NCI-H2081 treated with DMSO at 0.1 percent for 48 hours (cell line): Measurements from ENCODE around the gene PRR19.
"Not testable (repeated sequence)": the region's sequence is repeated elsewhere in the genome, so short reads cannot be mapped to it uniquely, and the experiment has no call there.

Experiments
- DNase-seq: peaks from one replicate; lab custom pipeline; 2025; lab: John Stamatoyannopoulos, UW

Gene PRR19, protein sequence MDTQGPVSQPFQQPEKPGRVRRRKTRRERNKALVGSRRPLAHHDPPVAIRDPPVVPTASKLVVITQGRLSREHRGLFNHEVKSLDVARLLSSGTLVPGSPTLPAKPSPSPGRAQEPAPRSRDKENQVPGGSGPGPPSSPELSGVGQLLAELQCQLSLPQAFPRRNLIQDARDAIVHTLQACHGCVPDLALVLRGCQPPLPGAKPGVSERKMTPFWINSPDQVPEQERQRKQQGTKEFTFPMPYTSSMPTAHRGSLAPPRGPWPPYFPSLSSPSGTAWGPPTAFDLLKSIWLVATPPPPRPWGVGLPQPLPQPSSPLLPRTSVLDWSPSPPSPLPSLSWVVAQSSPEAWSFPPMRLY

DNA sequence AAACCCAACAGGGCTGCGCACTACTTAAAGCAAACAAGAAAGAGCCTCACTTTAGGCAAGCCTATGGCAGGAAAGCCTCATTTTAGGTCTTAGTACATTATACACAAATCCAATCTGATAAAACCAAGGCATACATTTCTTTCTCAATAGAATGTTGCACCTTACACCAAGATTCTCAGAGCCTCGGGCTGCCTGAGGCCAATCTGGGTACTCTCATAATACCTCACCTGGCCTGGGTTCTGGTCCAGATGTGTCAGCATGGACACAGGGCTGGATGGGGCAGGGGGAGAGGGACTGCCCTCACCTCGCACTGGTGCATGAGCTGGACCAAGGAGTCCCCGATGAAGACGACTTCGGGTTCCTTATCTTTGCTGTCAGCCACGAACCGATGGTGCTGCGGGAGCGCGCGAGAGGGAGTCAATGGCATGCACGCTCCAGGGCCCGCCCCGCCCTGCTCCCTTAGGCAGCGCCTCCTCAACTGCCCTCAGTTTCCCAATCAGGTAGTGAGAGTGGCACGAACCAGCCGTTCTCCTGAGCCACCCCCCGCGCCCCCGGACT is at the start of gene PRR19:
Gene PRR19, plus strand, starts transcription at position 487 of the 558 bp plus-strand sequence. CDS start 7,453 bp downstream, outside the sequence.
- no peak for DNase-seq

DNA sequence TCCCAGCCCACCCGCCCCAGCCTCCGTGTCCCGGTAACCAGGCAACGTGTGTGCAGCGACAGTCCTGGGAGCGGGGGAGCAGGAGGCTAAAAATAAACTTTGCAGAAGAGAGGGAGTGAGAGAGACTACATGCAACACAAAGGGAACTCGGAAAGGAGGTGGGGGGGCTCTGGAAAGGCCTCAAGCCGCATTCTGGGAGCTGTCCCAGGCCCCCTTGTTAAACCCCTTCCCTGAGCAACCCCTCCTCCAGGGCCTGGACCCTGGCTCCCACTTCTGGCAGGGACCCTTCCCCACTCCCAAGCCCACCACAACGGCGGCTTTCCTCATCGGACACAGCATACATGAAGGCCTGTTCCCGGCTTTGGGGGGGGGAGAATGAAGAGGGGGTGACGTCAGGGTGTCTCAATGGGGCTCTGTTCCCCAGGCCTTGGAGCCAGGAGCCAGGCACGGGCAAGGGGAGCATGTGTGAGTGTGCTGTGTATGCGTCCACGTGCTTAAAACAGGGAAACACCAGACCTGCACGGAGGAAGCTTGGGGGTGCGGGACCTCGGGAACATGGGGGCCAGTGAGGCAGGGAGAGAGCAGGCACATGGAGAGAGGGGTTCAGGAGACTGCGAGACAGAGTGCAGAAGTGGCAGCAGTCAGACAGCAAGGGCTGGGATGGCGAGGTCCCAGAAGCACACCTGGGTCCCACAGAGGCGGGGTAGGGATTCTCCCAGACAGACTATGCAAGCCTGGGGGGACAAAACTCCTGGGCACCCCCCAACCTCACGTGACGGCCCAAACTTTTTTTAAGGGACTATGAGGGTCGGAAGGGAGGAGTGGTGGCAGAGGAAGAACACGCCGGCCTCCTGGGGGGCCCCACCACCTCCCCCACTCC is 49.3 kb upstream of the PRR19 start:
- DNase-seq: no peak

DNA sequence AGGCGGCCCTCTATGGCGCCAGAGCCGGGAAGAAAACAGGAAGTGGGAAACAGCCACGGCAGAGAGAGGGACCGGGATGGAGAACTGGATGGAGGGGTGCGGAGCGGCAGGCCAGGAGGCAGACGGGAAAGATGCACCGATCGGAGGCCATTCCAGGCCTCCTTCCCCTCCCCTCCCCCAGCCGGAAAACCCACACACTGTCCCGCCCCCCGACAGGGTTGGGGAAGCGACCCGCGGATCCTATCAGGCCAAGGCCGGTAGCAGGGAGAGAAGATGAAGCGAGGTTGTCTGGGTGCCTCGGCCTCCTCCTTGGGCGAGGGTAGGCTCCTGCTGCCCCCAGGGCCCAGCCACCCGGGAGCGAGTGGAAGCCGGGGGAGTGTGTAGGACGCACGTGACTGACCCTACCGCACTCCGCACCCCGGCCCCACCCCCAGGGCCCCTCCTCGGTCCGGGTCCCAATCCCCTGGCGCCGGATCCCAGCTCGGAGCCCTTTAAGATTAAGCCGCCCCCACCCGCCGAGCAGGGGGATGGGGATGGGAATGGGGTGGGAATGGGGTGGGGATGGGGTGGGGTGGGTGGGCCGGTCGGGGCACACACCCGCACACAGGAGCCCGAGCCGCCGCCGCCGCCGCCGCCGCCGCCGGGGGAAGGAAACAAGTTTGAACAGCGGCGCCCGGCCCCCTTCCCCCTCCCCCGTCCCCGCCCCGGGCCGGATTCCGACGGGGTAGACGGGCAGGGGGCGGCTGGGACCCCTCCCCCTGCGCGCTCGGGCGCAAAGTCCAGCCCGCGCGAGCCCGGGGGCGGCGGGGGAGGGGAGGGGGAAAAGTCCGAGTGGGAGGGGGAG is 48.5 kb upstream of the PRR19 start:
- DNase-seq: no peak

DNA sequence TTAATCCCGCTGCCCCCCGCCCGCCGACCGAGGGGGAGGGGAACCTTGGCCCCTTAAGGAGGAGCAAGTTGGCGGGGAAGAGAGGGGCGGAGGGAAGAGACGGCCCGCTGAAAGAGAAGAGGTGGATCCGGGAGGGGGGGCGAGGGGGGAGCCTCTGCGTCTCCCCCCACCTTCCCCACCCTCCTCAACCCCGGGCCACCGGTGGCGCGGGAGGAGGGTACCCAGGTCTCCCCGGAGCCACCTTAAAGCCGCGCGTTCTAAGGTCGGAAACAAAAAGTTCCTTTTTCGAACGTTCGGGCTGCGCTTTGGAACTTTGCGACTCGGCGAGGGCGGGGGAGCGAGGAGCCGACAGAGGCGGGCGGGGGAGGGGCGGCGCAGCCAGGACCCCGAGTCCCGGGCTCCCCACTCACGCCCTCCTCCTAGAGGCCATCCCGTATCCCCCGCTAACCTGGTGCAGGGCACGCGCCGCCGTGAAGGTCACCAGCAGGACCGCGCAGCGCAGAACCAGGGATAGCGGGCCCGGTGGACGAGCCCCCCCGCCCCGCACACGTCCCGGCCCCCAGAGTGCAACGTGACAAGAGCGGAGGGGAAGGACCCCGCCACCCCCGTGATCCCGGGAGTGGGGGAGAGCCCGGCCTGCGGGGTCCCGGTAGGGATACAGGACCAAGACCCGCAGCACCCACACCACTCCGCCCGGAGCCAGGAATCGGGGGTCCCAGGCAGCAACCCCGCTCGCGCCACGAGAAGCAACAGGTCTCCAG is 47.7 kb upstream of the PRR19 start:
- DNase-seq: no peak

DNA sequence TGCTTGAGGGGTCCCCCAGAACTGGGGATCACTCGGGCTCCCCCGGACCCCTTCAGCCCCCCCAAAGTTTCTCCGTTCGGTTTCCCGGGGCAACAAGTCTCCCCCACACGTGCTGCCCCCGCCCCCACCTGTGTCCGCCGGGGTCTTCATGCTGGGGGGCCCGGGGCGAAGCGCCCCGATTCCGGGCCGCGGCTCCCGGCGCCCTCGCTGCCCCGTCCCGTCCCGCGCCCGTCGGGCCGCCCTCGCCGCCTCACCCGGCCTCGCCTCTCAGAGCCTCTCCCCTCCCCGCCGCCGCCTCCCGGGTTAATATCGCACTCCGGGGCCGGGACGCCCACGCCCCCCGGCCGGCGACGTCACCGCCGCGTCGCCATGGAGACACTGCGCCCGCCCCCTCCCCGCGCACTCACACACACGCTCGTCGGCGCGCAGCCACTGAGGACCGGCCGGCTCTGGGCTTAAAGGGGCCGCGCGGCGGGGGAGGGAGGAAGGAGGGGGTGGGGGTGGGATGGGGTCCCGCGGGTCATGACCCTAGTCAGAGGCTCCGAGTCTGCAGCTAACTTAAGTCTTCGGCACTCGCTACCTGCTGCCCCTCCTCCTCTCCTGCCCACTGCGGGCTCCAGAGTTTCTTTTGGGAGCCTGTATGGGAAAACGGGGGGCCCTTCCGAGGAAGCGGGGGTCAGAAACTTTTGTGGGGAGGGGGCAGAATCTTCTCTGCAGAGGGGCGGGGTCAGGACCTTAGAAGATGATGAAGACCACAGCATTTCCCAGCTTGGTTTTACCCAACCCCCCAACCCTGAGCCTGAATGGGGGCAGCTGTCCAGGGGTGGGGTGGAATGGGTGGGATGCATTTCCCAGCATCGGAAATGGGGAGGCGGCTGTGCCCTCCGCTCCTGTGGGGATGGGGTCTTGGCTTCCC is 46.8 kb upstream of the PRR19 start, which contains the start of gene ERF:
Gene ERF, minus strand, starts transcription at position 279 of the 916 bp plus-strand sequence. Its CDS starts 129 bp downstream, at position 150.
- DNase-seq: peak; percentile 27

DNA sequence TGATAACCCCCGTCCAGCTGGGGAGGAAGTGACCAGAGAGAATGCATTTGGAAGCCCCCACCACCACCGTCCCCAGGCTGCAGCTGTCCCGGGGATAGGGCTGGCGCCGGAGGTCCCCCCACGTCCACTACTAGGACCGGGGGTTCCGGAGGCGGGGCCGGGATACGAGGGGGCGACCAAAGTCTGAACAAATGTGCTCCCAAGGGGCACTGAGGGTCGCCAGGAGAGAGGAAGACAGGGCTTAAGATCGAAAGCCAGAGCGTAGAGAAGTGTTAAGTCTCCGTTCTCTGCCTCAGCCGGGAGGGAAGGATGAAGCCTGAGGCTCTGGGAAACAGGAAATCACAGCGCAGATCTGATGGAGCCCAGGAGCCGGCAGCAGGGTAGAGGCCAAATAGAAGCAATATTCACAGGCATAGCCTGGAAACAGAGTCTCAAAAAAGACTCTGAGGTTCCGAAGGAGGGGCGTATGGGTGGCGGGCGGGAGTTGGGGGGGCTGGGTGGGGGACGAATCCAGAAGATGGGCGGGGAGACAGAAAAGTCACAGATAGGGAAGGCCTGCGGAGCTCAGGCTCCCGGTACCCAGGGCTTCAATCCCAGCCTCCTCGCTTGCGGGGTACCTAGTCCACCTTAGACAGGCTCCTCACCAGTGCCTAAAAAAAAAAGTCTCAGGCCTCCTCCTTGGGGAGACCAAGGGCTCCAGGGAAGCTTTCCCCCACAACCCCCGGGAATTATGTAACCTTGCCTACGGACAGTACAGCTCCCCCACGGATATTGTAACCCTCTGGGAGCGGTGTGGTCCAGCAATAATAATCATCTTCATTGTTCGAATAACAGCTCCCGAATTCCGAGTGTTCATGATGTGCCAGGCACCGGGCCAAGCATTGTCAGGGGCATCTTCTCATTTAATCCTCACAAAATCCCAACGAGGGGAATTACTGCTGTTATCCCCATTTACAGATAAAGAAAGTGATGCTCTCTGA is 45.9 kb upstream of the PRR19 start:
- DNase-seq: no peak

DNA sequence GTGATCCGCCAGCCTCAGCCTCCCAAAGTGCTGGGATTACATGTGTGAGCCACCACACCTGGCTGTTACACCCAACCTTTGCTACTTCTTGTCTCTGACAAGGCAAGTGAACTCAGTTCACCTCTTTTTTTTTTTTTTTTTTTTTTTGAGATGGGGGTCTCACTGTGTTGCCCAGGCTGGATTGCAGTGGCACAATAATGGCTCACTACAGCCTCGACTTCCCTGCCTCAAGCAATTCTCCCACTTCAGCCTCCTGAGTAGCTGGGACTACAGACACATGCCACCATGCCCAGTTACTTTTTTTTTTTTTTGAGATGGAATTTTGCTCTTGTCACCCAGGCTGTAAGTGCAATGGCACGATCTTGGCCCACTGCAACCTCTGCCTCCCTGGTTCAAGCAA is 44.1 kb upstream of the PRR19 start:
- not testable (repeated sequence) for DNase-seq

DNA sequence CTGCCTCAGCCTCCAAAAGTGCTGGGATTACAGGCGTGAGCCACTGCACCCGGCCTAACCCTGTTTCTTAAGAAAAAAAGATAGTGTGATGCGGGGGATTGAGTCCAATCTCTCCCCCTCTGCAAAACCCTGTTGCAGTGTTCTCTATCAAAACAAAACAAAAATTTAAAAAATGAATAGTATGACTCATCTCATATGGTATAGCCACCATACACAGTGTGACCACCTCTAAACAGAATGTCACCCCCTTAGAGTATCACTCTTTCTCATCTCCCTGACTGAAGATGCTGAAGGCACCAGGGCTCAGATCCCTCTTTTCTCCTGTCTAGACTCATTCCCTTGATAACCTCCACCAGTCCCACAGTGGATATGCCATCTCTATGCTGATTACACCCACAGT is 40.2 kb upstream of the PRR19 start:
- DNase-seq: no peak

DNA sequence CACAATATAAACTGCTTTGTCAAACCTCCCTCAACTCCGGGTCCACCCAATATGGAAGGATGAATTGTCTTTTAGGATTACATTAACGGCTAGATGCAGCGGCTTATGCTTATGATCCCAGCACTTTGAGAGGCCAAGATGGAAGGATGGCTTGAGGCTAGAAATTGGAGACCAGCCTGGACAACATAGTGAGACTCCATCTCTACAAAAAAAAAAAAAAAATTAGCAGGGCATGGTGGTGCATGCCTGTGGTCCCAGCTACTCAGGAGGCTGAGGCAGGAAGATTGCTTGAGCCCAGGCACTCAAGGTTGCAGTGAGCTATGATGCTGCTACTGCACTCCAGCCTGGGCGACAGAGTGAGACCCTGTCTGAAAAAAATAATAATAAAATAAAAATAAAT is 35.8 kb upstream of the PRR19 start:
- not testable (repeated sequence) for DNase-seq

DNA sequence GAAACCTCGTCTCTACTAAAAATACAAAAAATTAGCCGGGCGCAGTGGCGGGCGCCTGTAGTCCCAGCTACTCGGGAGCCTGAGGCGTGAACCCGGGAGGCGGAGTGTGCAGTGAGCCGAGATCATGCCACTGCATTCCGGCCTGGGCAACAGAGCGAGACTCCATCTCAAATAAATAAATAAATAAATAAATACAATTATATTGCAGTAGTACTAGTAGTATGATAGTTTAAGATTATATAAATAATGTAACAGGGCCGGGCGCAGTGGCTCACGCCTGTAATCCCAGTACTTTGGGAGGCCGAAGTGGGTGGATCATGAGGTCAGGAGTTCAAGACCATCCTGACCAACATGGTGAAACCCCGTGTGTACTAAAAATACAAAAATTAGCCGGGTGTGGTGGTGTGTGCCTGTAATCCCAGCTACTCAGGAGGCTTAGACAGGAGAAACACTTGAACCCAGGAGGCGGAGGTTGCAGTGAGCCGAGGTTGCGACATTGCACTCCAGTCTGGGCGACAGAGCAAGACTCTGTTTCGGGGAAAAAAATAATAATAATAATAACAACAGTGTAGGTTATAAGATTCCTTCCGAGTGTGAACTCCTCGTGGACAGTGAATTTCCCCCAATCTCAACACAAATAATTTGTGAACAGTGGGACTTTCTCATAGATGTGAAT is 34.9 kb upstream of the PRR19 start:
- not testable (repeated sequence) for DNase-seq

DNA sequence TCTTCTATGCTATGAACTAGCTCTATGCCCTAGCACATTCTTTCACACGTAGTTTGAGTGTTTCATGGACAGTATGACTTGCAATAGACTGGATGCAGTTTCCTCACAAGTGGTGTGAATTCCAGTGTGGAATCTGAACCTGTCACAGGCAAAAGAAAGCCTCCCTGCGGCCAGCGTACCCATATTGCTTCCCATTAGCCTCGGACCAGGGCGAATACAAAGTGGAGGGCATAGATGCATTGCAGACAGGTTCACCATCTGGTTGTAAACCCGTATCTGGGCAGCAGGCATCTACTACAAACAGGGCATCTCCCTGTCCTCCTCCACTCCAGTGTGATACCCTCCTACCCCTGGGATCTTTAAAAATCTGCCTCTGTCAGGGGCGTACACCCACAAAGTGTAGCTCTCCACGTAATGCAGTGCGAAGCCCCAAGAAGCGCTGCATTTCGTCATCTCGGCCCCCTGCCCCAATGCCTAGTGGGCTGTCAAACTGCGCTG is 34.2 kb upstream of the PRR19 start:
- DNase-seq: no peak

DNA sequence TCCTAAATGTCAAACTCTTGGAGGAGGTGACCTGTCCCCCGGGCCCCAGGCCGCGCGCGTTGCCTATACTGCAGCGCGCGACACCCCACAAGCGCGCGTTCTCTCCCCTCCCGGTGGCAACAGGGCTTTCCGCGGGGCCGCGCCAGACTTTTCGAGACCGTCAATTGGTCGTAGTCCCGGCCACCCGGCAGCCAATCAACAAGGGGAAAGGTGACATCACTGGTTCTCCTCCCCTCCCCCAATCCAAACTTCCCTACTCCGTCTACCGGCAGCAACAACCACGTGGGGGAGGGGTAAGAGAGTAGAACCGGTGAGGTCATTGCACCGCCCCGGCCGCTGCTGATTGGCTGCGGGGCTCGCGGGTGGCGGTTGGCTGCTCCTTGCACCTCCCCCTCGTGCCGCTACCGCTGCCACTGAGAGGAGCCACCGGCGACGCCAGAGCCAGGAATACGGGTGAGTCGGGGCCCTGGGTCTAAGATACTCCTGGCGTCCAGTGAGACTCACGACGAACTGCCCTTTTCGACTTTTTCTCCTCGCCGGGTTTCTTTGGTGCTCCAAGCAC is 33.7 kb upstream of the PRR19 start:
- peak; percentile 95 for DNase-seq

DNA sequence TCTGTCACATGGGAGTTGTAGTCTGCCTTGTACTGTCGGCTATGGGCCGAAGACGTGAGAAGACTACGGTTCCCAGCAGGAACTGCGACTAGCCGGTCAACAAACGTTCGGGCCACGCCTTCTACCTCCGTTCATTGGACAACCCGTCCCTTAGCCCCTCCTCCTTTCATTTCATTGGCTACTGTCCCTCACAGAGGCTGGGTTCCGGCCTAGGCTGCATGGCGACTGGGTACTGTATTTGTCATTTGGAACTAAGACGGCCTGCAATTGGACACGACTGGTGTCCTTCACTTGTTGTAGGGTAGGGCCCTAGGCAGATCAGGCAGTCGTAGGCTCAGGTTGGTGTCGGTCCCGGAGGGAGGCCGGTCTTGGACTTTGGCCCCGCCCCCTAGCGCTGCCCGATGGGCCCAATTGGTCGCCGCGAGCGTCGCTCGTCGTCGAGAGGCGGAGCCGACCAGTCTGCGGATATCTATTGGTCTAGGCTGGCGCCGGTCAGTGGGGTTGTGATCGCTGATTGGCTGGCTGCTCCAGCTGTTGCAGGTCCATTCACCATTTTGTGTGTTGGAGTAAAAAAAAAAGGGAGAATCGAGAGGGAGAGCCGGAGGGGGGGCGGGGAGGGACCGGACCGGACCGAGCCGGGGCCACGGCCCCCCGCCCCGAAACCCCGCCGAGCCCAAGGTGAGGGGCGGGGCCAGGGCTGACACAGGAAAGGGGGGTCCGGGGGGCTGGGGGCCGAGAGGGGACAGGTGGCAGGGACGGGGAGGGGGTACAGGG is 33.0 kb upstream of the PRR19 start, which contains the start of gene CIC:
Gene CIC, plus strand, starts transcription at position 549 of the 774 bp plus-strand sequence. CDS start 2,532 bp downstream, outside the sequence.
- peak; percentile 100 for DNase-seq

DNA sequence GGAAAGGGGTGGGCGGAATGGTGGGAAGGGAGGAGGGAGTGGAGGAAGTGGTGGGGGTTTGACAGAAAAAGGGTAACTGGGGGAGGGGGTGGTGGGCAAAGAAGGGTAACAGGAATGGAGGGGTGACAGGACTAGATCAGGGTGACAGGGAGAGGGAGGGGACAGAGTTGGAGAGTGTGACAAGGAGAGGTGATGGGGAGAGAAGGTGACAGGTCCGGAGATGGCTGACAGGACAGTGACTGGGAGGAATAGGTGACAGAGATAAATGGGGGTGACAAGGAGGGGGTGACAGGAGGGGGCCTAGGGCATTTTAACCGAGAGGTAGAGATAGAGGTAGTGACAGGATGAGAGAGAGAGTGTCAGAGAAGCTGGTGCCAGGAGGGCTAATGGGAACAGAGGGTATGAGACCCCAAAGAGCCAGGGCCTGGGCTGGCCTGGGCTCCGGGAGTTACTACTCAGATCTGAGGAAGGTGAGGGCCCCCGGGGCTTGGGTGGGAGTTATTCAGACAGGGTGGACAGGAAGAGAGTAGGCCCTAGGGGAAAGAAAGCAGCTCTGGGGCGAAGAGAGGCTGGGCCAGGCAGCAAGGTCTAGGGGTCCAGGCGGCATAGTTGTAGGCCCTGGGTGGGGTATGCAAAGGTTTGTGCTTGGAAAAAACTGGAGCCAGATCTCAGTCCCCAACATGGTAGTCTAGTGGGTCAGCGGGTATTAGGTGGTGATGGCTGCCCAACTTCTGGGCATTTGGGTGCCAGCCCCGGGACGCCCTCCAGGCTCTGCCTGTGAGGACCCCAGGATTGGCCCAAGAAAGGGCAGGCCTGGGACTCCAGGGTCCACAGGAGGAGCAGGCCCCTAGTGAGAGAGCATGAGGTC is 32.2 kb upstream of the PRR19 start:
- DNase-seq: no peak

DNA sequence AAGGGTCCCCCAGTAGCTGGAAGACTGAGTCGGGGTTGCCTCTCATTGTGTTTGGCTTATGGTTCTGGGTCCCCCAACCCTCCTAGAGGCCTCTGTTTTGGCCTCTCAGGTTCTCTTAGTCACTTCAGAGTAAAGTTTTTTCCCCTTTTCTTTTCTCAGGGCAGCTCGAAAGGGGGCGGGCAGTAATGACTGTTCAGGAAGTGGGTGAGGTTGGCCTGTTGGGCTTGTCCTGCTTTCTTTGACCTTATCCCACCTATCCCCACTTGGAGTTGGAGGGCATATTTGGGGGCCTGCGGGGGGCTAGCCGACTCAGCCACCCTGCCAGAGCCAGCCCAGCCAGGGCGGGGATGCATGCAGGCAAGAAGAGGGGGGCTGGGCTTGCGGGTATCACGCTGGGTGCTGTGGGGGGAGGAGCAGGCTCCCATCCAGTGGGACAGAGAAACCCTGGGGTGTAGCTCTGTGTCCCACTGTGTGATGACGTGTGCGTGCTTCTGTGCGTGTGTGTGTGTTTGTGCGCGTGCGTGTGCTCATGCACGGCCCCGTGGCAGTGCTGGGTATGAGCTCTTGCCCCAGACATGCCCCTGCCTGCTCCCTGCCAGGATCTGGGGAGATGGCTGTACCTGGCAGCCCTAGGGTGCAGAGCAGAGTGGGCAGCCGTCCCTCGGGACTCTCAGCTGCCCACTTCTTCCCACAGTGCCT is 31.4 kb upstream of the PRR19 start:
- no peak for DNase-seq
